ENCODE results near the gene PLA2G4E. TPM values are rescaled to one million over a fixed set of nuclear protein-coding genes. Genes with fewer than 3 reads are reported as not detected.

PLA2G4E gene
- total RNA-seq, 1 experiment from 2014 or later = 0.09 TPM

DNA sequence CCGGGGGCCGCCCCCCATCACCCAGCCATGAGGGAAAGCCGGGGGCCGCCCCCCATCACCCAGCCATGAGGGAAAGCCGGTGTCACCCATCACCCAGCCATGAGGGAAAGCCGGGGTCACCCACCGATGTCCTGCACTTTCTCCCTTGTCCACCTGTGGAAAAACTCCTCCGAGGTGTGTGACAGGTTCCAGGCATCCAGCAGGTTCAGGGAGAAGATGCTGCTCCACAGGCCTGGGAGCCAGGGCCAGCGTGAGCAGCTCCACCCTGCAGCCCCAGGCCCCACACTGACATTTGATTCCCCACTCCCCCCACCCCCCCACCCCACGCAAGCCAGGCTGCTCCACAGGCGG is 32.9 kb downstream of the PLA2G4E start:
- no peak for DNase-seq
- H3K4me3 Mint-ChIP-seq (ENCODE audit: low read depth, unreplicated experiment) = no peak overlapping the region
- H3K27ac Mint-ChIP-seq (ENCODE audit: unreplicated experiment) = no peak overlapping the region
- CTCF ChIA-PET = no interaction called here
- no TSS peak for BruUV-seq (replicated peaks)
- H3K36me3 Mint-ChIP-seq (ENCODE audit: insufficient read depth, unreplicated experiment) = no peaks in the 10 kb centered on the region
- H3K4me1 Mint-ChIP-seq (ENCODE audit: low read depth, unreplicated experiment) = no peaks in the 10 kb centered on the region
- H3K27me3 Mint-ChIP-seq (ENCODE audit: unreplicated experiment) = no peaks in the 10 kb centered on the region
- TF ChIP-seq, protein P1, sequence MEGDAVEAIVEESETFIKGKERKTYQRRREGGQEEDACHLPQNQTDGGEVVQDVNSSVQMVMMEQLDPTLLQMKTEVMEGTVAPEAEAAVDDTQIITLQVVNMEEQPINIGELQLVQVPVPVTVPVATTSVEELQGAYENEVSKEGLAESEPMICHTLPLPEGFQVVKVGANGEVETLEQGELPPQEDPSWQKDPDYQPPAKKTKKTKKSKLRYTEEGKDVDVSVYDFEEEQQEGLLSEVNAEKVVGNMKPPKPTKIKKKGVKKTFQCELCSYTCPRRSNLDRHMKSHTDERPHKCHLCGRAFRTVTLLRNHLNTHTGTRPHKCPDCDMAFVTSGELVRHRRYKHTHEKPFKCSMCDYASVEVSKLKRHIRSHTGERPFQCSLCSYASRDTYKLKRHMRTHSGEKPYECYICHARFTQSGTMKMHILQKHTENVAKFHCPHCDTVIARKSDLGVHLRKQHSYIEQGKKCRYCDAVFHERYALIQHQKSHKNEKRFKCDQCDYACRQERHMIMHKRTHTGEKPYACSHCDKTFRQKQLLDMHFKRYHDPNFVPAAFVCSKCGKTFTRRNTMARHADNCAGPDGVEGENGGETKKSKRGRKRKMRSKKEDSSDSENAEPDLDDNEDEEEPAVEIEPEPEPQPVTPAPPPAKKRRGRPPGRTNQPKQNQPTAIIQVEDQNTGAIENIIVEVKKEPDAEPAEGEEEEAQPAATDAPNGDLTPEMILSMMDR (IDR thresholded peaks at IDR 0.05; ENCODE audit: unreplicated experiment) = no peak
- intact Hi-C loops (cut with micrococcal nuclease; ENCODE audit: unreplicated experiment) = loop anchor here (5.0 kb wide), 1 partner anchor 149 kb away; no protein-coding TSS in a partner anchor
- no peaks in the 10 kb centered on the region for H3K9me3 Mint-ChIP-seq (ENCODE audit: low read depth, unreplicated experiment)

DNA sequence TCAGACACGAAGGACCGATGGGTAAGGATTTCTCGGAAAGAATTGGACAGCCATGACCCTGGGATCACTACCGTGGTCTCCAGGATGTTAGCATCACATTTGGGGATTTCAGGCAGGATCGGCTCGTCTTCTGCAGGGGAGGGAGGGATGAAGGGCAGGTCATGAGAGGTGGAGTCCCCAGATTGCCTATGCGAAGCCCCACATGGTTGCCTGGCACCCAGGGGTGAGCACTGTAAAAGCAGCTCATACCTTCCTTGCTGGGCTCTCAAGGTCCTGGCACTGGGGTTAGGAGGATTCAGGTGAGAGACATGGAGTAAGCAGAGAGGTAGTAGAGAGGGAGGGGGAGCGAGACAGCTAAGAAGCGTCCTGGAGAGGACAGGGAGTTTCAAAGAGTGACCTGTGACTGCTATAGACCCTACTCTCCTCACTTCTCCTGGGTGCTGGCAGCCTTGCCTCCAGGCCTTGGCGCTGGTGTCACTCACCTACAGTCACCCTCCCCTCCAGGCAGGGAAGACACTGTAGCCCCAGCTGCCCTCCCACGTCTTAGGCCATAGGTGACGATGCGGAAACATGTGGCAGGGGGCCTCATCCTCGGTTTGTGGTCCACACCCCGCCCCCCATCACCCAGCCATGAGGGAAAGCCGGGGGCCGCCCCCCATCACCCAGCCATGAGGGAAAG is 33.5 kb downstream of the PLA2G4E start:
- Mint-ChIP-seq H3K9me3 (ENCODE audit: low read depth, unreplicated experiment) (no peaks in the 10 kb centered on the region), H3K4me3 (ENCODE audit: low read depth, unreplicated experiment) (no peak overlapping the region), H3K36me3 (ENCODE audit: insufficient read depth, unreplicated experiment) (no peaks in the 10 kb centered on the region), H3K27me3 (ENCODE audit: unreplicated experiment) (no peaks in the 10 kb centered on the region), H3K4me1 (ENCODE audit: low read depth, unreplicated experiment) (no peaks in the 10 kb centered on the region), H3K27ac (ENCODE audit: unreplicated experiment) (no peak overlapping the region)
- CTCF ChIA-PET = no interaction called here
- no peak for DNase-seq
- intact Hi-C loops (cut with micrococcal nuclease; ENCODE audit: unreplicated experiment) = loop anchor here (5.0 kb wide), 1 partner anchor 150 kb away; no protein-coding TSS in a partner anchor
- BruUV-seq (replicated peaks) = no TSS peak
- TF ChIP-seq, protein P1 (IDR thresholded peaks at IDR 0.05; ENCODE audit: unreplicated experiment) = no peak

DNA sequence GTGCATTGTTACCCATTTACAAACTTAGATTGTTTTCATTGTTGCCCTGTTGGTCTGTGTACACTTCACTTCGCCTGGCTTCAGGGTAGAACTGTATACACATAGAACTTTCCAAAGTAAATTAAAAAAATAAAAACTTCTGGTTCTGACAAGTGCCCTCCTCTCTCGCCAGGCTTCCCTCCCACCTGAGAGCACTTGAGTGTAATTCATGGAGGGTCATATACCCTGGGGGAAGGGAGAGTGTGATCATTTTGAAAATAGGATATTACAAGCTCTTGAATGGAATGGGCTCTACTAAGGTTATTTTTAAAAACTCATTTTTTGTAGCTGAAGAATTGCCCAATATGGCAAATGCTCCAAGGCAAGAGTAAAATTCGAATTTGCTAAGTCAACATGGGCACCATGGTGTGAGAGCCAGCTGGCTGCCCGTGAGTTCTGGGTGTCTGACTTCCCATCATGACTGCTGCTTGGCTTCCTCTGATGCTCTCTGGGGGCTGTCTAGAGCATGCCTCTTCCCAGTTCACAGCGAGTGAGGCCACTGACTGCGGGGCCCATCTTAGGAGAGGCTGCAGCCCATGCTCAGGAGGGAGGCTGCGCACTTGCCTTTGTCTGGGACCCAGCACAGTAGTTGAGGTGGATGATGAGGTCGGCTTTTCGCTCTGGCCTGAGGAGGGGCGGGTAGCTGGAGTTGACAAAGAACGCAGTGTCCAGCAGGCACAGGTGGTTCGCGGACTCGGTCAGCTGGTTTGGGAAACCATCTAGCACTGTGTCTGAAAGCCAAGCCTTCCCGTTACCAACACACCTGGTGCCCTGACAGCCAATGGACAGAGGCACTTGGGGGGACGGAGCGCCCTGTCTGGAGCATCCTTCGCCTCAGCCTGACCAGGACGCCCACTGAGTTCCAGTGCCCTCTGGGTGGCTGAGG is 35.3 kb downstream of the PLA2G4E start:
- no peaks in the 10 kb centered on the region for H3K36me3 Mint-ChIP-seq (ENCODE audit: insufficient read depth, unreplicated experiment)
- H3K27me3 Mint-ChIP-seq (ENCODE audit: unreplicated experiment) = no peaks in the 10 kb centered on the region
- DNase-seq = no peak
- CTCF ChIA-PET = no interaction called here
- no peaks in the 10 kb centered on the region for H3K9me3 Mint-ChIP-seq (ENCODE audit: low read depth, unreplicated experiment)
- intact Hi-C loops (cut with micrococcal nuclease; ENCODE audit: unreplicated experiment) = loop anchor here (5.0 kb wide), 1 partner anchor 152 kb away; no protein-coding TSS in a partner anchor
- H3K4me1 Mint-ChIP-seq (ENCODE audit: low read depth, unreplicated experiment) = no peaks in the 10 kb centered on the region
- TF ChIP-seq, protein P1 (IDR thresholded peaks at IDR 0.05; ENCODE audit: unreplicated experiment) = no peak
- no peak overlapping the region for H3K27ac Mint-ChIP-seq (ENCODE audit: unreplicated experiment)
- no peak overlapping the region for H3K4me3 Mint-ChIP-seq (ENCODE audit: low read depth, unreplicated experiment)
- no TSS peak for BruUV-seq (replicated peaks)

DNA sequence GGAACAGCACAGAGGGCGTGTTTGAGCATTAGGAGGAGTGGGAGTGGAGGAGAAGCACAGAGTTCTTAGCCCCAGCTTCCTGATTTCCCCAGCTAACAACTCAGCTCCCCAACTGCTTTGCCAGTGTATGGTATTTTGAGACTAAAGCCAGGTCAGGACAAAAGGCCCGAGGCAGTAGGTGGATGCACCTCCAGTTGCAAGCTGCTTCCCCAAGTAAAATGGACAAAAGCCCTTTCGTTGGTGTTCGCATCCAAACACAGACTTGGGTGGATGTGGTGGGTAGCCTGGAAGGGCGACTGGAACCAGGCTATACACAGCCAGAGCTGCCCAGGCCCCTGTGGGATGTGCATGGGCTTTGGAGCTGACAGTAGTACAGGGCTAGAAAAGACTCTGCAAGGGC is 36.2 kb downstream of the PLA2G4E start:
- intact Hi-C loops (cut with micrococcal nuclease; ENCODE audit: unreplicated experiment) = loop anchor here (5.0 kb wide), 1 partner anchor 153 kb away; no protein-coding TSS in a partner anchor
- H3K27ac Mint-ChIP-seq (ENCODE audit: unreplicated experiment) = no peak overlapping the region
- CTCF ChIA-PET = no interaction called here

More for the DNA sequence above, 36.2 kb downstream of the PLA2G4E start:
- Mint-ChIP-seq H3K27me3 (ENCODE audit: unreplicated experiment) (no peaks in the 10 kb centered on the region), H3K4me3 (ENCODE audit: low read depth, unreplicated experiment) (no peak overlapping the region), H3K9me3 (ENCODE audit: low read depth, unreplicated experiment) (no peaks in the 10 kb centered on the region), H3K36me3 (ENCODE audit: insufficient read depth, unreplicated experiment) (no peaks in the 10 kb centered on the region), H3K4me1 (ENCODE audit: low read depth, unreplicated experiment) (no peaks in the 10 kb centered on the region)
- no peak for DNase-seq
- no TSS peak for BruUV-seq (replicated peaks)
- TF ChIP-seq, protein P1 (IDR thresholded peaks at IDR 0.05; ENCODE audit: unreplicated experiment) = no peak

All from Calu3 (cell line).